Esophagus muscularis mucosa (tissue), 4 donors: ENCODE results near the gene LDAF1.

Experiments used
- CTCF ChIP-seq, 3 experiments: fragments of 200-600 bp in 2 of 3; fragments of 450-650 bp in 1 of 3; sonication (generic) in 2 of 3; IDR thresholded peaks; one replicate each; pipeline ENCODE4 v1.5.1; 2017 to 2019; ENCODE audit warnings: antibody characterized with exemption in 3 of 3, mild to moderate bottlenecking in 2 of 3, moderate library complexity in 1 of 3
- EP300 ChIP-seq: sonication (generic); formaldehyde crosslinking; IDR thresholded peaks from one replicate; pipeline ENCODE4 v1.6.1; 2017; ENCODE audit warnings: antibody characterized with exemption
- POLR2A ChIP-seq: fragments of 450-650 bp; IDR thresholded peaks from one replicate; pipeline ENCODE4 v1.6.1; 2017; ENCODE audit warnings: antibody characterized with exemption, moderate library complexity, mild to moderate bottlenecking, low read depth

DNA sequence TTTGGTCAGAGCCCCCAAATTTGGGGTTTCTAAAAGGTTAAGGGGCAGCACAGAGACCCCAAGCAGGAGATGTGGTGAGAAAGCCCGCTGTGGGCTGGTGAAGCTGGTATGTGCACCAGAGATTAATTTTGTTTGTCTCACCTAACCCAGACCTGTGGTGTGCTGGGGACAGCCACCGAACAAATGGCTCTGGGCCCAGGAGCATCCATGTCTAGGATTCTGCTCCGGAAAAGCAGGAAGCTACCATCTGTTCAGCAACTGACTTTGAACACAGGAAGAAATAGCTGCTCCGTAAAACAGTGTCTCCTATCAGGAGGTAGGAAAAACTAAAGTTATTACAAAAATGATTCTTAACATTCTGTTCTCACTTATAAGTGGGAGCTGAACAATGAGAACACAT, 55.6 kb downstream of the LDAF1 start:
- no peak for TF ChIP-seq CTCF (IDR thresholded peaks at IDR 0.05)
- no peak for TF ChIP-seq POLR2A
- no peak for TF ChIP-seq EP300
